Upper lobe of left lung (tissue), 4 donors: ENCODE measurements around the gene MYL4.

Experiments used
- CTCF ChIP-seq, 6 experiments: fragments of 450-650 bp in 4 of 6; fragments of 200-600 bp in 2 of 6; sonication (generic) in 2 of 6; IDR thresholded peaks; one replicate each; pipeline ENCODE4 v1.5.1; 2016 to 2019; ENCODE audit warnings: antibody characterized with exemption in 6 of 6
- POLR2A ChIP-seq, 4 donors: fragments of 450-650 bp; IDR thresholded peaks; one replicate each; pipeline ENCODE4 v1.5.1; 2016 to 2017; ENCODE audit warnings: antibody characterized with exemption in 4 of 4, mild to moderate bottlenecking in 2 of 4

- TF ChIP-seq CTCF (IDR thresholded peaks at IDR 0.05) (no peak), POLR2A (IDR thresholded peaks at IDR 0.05) (no peak)
Observed at GRCh38 chr17:47210105-47210504, 957 bp downstream of the MYL4 start.
